CMK (cell line): ENCODE data around the gene THAP6.
"Not testable (repeated sequence)": the region's sequence is repeated elsewhere in the genome, so short reads cannot be mapped to it uniquely, and the experiment has no call there.

Experiments
- DNase-seq: peaks from one replicate; pipeline ENCODE4 v3.0.0-alpha.2; 2010; ENCODE audit warnings: low read depth

Gene THAP6

GRCh38 chr4:75525910-75526309, 11.6 kb downstream of the THAP6 start:
- no peak for DNase-seq

GRCh38 chr4:75527482-75527881, 13.2 kb downstream of the THAP6 start:
- no peak for DNase-seq

- DNase-seq = no peak
Measured at GRCh38 chr4:75530556-75531322, 16.5 kb downstream of the THAP6 start.

GRCh38 chr4:75531536-75532143, 17.4 kb downstream of the THAP6 start:
- not testable (repeated sequence) for DNase-seq

- not testable (repeated sequence) for DNase-seq
Measured at GRCh38 chr4:75533339-75533887, 19.1 kb downstream of the THAP6 start.

- not testable (repeated sequence) for DNase-seq
Measured at GRCh38 chr4:75533926-75534325, 19.7 kb downstream of the THAP6 start.

GRCh38 chr4:75537308-75537707, 23.0 kb downstream of the THAP6 start:
- DNase-seq = not testable (repeated sequence)

GRCh38 chr4:75542824-75543223, 28.6 kb downstream of the THAP6 start:
- DNase-seq = no peak

- DNase-seq = not testable (repeated sequence)
Measured at GRCh38 chr4:75544220-75544619, 29.9 kb downstream of the THAP6 start.

GRCh38 chr4:75544870-75545269, 30.6 kb downstream of the THAP6 start:
- DNase-seq = no peak

- DNase-seq = no peak
Measured at GRCh38 chr4:75545526-75545925, 31.3 kb downstream of the THAP6 start.

- DNase-seq = no peak
Measured at GRCh38 chr4:75547647-75548387, 33.5 kb downstream of the THAP6 start.

- DNase-seq = no peak
Measured at GRCh38 chr4:75549019-75549418, 34.7 kb downstream of the THAP6 start.

GRCh38 chr4:75552452-75552851, 38.2 kb downstream of the THAP6 start:
- DNase-seq = no peak

GRCh38 chr4:75555294-75556164, 41.3 kb downstream of the THAP6 start, which contains the start of gene ODAPH:
TSS of gene ODAPH (plus strand) at chr4:75556066. CDS start at chr4:75556083, 17 bp downstream.
- no peak for DNase-seq

- no peak for DNase-seq
Measured at GRCh38 chr4:75557696-75558095, 43.4 kb downstream of the THAP6 start.

- no peak for DNase-seq
Measured at GRCh38 chr4:75561789-75562188, 47.5 kb downstream of the THAP6 start.

GRCh38 chr4:75564023-75564422, 49.8 kb downstream of the THAP6 start:
- no peak for DNase-seq

GRCh38 chr4:75565481-75565880, 51.2 kb downstream of the THAP6 start:
- peak; percentile 32 for DNase-seq

GRCh38 chr4:75566911-75567310, 52.6 kb downstream of the THAP6 start:
- no peak for DNase-seq

GRCh38 chr4:75567725-75568124, 53.5 kb downstream of the THAP6 start:
- DNase-seq = peak; percentile 9
